Measurements from ENCODE around the gene ACOT13. TPM values are rescaled to one million over a fixed set of nuclear protein-coding genes. Genes with fewer than 3 reads are reported as not detected.

ACOT13 gene
- total RNA-seq, 4 donors from 2014 or later = 5.6 to 16.8 (median 11.2) TPM

- Histone ChIP-seq H3K9me3 (no peaks in the 10 kb centered on the region), H3K27me3 (no peaks in the 10 kb centered on the region), H3K4me1 (peaks cover 0 to 17% (median 5%) of the 10 kb centered on the region in 4 donors), H3K4me3 (no peak overlapping the region), H3K36me3 (peaks cover 0 to 50% (median 23%) of the 10 kb centered on the region in 4 donors), H3K27ac (no peak overlapping the region)
- in situ Hi-C loops (cut with MboI; ENCODE audit: low pct_ligation_motif_present in 1 of 4, low pct_unique_long_range_greater_than_20kb in 1 of 4, low sequenced_read_pairs in 3 of 4) = no loop called here
- DNase-seq = no peak
- TF ChIP-seq EP300 (IDR thresholded peaks at IDR 0.05; ENCODE audit: low read depth) = no peak
- TF ChIP-seq, protein P1, sequence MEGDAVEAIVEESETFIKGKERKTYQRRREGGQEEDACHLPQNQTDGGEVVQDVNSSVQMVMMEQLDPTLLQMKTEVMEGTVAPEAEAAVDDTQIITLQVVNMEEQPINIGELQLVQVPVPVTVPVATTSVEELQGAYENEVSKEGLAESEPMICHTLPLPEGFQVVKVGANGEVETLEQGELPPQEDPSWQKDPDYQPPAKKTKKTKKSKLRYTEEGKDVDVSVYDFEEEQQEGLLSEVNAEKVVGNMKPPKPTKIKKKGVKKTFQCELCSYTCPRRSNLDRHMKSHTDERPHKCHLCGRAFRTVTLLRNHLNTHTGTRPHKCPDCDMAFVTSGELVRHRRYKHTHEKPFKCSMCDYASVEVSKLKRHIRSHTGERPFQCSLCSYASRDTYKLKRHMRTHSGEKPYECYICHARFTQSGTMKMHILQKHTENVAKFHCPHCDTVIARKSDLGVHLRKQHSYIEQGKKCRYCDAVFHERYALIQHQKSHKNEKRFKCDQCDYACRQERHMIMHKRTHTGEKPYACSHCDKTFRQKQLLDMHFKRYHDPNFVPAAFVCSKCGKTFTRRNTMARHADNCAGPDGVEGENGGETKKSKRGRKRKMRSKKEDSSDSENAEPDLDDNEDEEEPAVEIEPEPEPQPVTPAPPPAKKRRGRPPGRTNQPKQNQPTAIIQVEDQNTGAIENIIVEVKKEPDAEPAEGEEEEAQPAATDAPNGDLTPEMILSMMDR (IDR thresholded peaks at IDR 0.05) = no peak
- no peak for TF ChIP-seq POLR2AphosphoS5 (IDR thresholded peaks at IDR 0.05)
- no peak for TF ChIP-seq POLR2A (IDR thresholded peaks at IDR 0.05)
- intact Hi-C loops (cut with DNase I; ENCODE audit: low total_unique reads) = no loop called here
- 78 to 80% methylated on average over 2 of the region's 2 CpGs for WGBS, 2 donors (ENCODE audit: low coverage in 1 of 2)
Observed at GRCh38 chr6:24649691-24650090, 17.2 kb upstream of the ACOT13 start.

- 49 to 53% methylated on average over 3 of the region's 3 CpGs for whole genome bisulfite sequencing, 2 donors (ENCODE audit: low coverage in 1 of 2)
- no peak for TF ChIP-seq POLR2A (IDR thresholded peaks at IDR 0.05)
- no peak for TF ChIP-seq POLR2AphosphoS5 (IDR thresholded peaks at IDR 0.05)
- no peak for TF ChIP-seq EP300 (IDR thresholded peaks at IDR 0.05; ENCODE audit: low read depth)
- TF ChIP-seq, protein P1 (IDR thresholded peaks at IDR 0.05) = no peak
- no peaks in the 10 kb centered on the region for H3K27me3 ChIP-seq
- peaks cover 0 to 51% (median 25%) of the 10 kb centered on the region in 4 donors for H3K36me3 ChIP-seq
- no peaks in the 10 kb centered on the region for H3K9me3 ChIP-seq
- H3K4me1 ChIP-seq = peaks cover 0 to 13% (median 3%) of the 10 kb centered on the region in 4 donors
- intact Hi-C loops (cut with DNase I; ENCODE audit: low total_unique reads) (no loop called here), in situ Hi-C loops (cut with MboI; ENCODE audit: low pct_ligation_motif_present in 1 of 4, low pct_unique_long_range_greater_than_20kb in 1 of 4, low sequenced_read_pairs in 3 of 4) (no loop called here)
- DNase-seq = no peak
- H3K27ac ChIP-seq = no peak overlapping the region
- H3K4me3 ChIP-seq = no peak overlapping the region
Observed at GRCh38 chr6:24650365-24650764, 16.5 kb upstream of the ACOT13 start.

- peaks cover 0 to 63% (median 22%) of the 10 kb centered on the region in 4 donors for H3K36me3 ChIP-seq
- TF ChIP-seq POLR2AphosphoS5 (IDR thresholded peaks at IDR 0.05) = no peak
- no peak for TF ChIP-seq EP300 (IDR thresholded peaks at IDR 0.05; ENCODE audit: low read depth)
- TF ChIP-seq POLR2A (IDR thresholded peaks at IDR 0.05) = no peak
- TF ChIP-seq, protein P1 (IDR thresholded peaks at IDR 0.05) = no peak
- in situ Hi-C loops (cut with MboI; ENCODE audit: low pct_ligation_motif_present in 1 of 4, low pct_unique_long_range_greater_than_20kb in 1 of 4, low sequenced_read_pairs in 3 of 4) (no loop called here), intact Hi-C loops (cut with DNase I; ENCODE audit: low total_unique reads) (no loop called here)
- 57 to 75% methylated on average over 1 of the region's 1 CpG for WGBS, 2 donors (ENCODE audit: low coverage in 1 of 2)
- H3K27me3 ChIP-seq = no peaks in the 10 kb centered on the region
- no peak for DNase-seq
- H3K9me3 ChIP-seq = no peaks in the 10 kb centered on the region
- H3K4me1 ChIP-seq = peaks cover 0 to 37% (median 13%) of the 10 kb centered on the region in 4 donors
- no peak overlapping the region for H3K4me3 ChIP-seq
- no peak overlapping the region for H3K27ac ChIP-seq
Observed at GRCh38 chr6:24655215-24655614, 11.7 kb upstream of the ACOT13 start.

- Histone ChIP-seq H3K27ac (peak overlapping the region; percentile 49 to 97 (median 73)), H3K36me3 (peaks cover 0 to 28% (median 5%) of the 10 kb centered on the region in 4 donors), H3K4me1 (peaks cover 0 to 70% (median 39%) of the 10 kb centered on the region in 4 donors), H3K4me3 (no peak overlapping the region), H3K27me3 (no peaks in the 10 kb centered on the region), H3K9me3 (no peaks in the 10 kb centered on the region)
- DNase-seq = peak; percentile 56
- TF ChIP-seq EP300 (IDR thresholded peaks at IDR 0.05; ENCODE audit: low read depth) (no peak), POLR2A (IDR thresholded peaks at IDR 0.05) (no peak), POLR2AphosphoS5 (IDR thresholded peaks at IDR 0.05) (no peak)
- TF ChIP-seq, protein P1 (IDR thresholded peaks at IDR 0.05) = no peak
- WGBS, 2 donors (ENCODE audit: low coverage in 1 of 2) = 64 to 69% methylated on average over 3 to 9 of the region's 9 CpGs
- in situ Hi-C loops (cut with MboI; ENCODE audit: low pct_ligation_motif_present in 1 of 4, low pct_unique_long_range_greater_than_20kb in 1 of 4, low sequenced_read_pairs in 3 of 4) = no loop called here
- intact Hi-C loops (cut with DNase I; ENCODE audit: low total_unique reads) = no loop called here
Observed at GRCh38 chr6:24658573-24659560, 8.0 kb upstream of the ACOT13 start.
